Natural killer cell (primary cell): ENCODE measurements around the gene SFR1. TPM values are rescaled to one million over a fixed set of nuclear protein-coding genes. Genes with fewer than 3 reads are reported as not detected.

ENCODE experiments used
- ATAC-seq, 3 donors: fragments of 150-1000 bp in 2 of 3; fragments of 200-7000 bp in 1 of 3; cut with Tn5 transposase; 1 replicate in 1 of 3; 2 replicates in 2 of 3; pipeline ENCODE4 v1.10.0; 2021; ENCODE audit warnings: mild to moderate bottlenecking in 2 of 3, moderate library complexity in 2 of 3
- DNase-seq, 2 donors: peaks; one replicate each; pipeline versions ENCODE4 v3.0.0 to v3.0.0-alpha.2; 2013 to 2021; ENCODE audit warnings: mixed read lengths in 1 of 2
- H3K27ac ChIP-seq: one replicate; pipeline ENCODE4 v1.5.1; 2013; ENCODE audit warnings: mild to moderate bottlenecking, low read length
- H3K27me3 ChIP-seq: one replicate; pipeline ENCODE4 v1.6.1; 2013; ENCODE audit warnings: low read length; ENCODE audit not compliant: control insufficient read depth, insufficient read depth
- H3K36me3 ChIP-seq: one replicate; pipeline ENCODE4 v1.6.1; 2013; ENCODE audit warnings: low read length; ENCODE audit not compliant: control insufficient read depth, insufficient read depth
- H3K4me1 ChIP-seq: one replicate; pipeline ENCODE4 v1.6.1; 2013; ENCODE audit warnings: low read length; ENCODE audit not compliant: control insufficient read depth, insufficient read depth
- H3K4me3 ChIP-seq: one replicate; pipeline ENCODE4 v1.5.1; 2013; ENCODE audit warnings: low read length
- H3K9me3 ChIP-seq: one replicate; pipeline ENCODE4 v1.6.1; 2013; ENCODE audit warnings: low read length; ENCODE audit not compliant: control insufficient read depth, insufficient read depth
- H3K27ac Mint-ChIP-seq, 2 donors: one replicate each; pipeline ENCODE4 v1.8.0; 2022; ENCODE audit warnings: mild to moderate bottlenecking in 2 of 2, mixed read lengths in 2 of 2, moderate library complexity in 1 of 2
- H3K27me3 Mint-ChIP-seq, 2 donors: one replicate each; pipeline ENCODE4 v1.8.0; 2022; ENCODE audit warnings: low read depth in 2 of 2, mixed read lengths in 2 of 2
- H3K36me3 Mint-ChIP-seq: one replicate; pipeline ENCODE4 v1.8.0; 2022; ENCODE audit warnings: mixed read lengths
- H3K4me1 Mint-ChIP-seq, 2 donors: one replicate each; pipeline ENCODE4 v1.8.0; 2022; ENCODE audit warnings: mixed read lengths in 2 of 2
- H3K4me3 Mint-ChIP-seq: one replicate; pipeline ENCODE4 v1.8.0; 2022; ENCODE audit warnings: mild to moderate bottlenecking, moderate library complexity, mixed read lengths
- H3K9me3 Mint-ChIP-seq, 2 donors: one replicate each; pipeline ENCODE4 v1.8.0; 2022; ENCODE audit warnings: mixed read lengths in 2 of 2
- CTCF ChIP-seq: fragments of 200-600 bp; IDR thresholded peaks from one replicate; pipeline ENCODE4 v1.8.0; 2022; ENCODE audit warnings: antibody characterized with exemption
- WGBS: methylation state at CpG from one replicate; pipeline ENCODE4 v1.1.7; 2013; ENCODE audit warnings: missing lambda C conversion rate; ENCODE audit not compliant: insufficient coverage; 5-methylcytosine and 5-hydroxymethylcytosine counted together
- intact Hi-C: fragments of 100-400 bp; cut with micrococcal nuclease; formaldehyde crosslinking; loops from one replicate; pipeline ENCODE4 v1.14.2; 2022
- total RNA-seq, 4 donors: library from RNA; stranded (reverse); fragments of 120-200 nt in 1 of 4; gene quantifications; one replicate each; pipeline versions ENCODE4 v1.2.3 to v1.2.4, GENCODE V29; 2013 to 2022

The SFR1 gene
- total RNA-seq, 3 donors from 2014 or later (not counting 1 experiment from before 2014, with no cell fraction given): 9.1 to 19.1 (median 18.3) TPM

- Mint-ChIP-seq H3K9me3 (no peaks in the 10 kb centered on the region), H3K36me3 (no peaks in the 10 kb centered on the region), H3K27ac (peak overlapping the region; percentile 98 to 99), H3K4me3 (peak overlapping the region; percentile 93), H3K4me1 (peaks cover 14% of the 10 kb centered on the region in 2 donors), H3K27me3 (no peaks in the 10 kb centered on the region)
- Histone ChIP-seq H3K4me3 (no peak overlapping the region), H3K4me1 (no peaks in the 10 kb centered on the region), H3K27me3 (no peaks in the 10 kb centered on the region), H3K27ac (no peak overlapping the region), H3K36me3 (peaks cover 2% of the 10 kb centered on the region), H3K9me3 (no peaks in the 10 kb centered on the region)
- ATAC-seq (no peak), DNase-seq (peak in 1 of 2 donors; percentile 39)
- no CpG with 5 or more reads among the region's 1 CpG for WGBS
- intact Hi-C loops: loop anchor here (5.0 kb wide), 3 partner anchors 141 to 214 kb away; partner anchors contain the start of genes GSTO2 and ITPRIP
- TF ChIP-seq CTCF: no peak
Measured at GRCh38 chr10:104123397-104123796, 1.4 kb downstream of the SFR1 start.

GRCh38 chr10:104127411-104127810 is 5.4 kb downstream of the SFR1 start:
- H3K27me3 ChIP-seq: no peaks in the 10 kb centered on the region
- H3K27ac Mint-ChIP-seq: no peak overlapping the region
- peak in 2 of 3 donors; percentile 34 to 35 for ATAC-seq
- H3K36me3 Mint-ChIP-seq: no peaks in the 10 kb centered on the region
- H3K36me3 ChIP-seq: peaks cover 2% of the 10 kb centered on the region
- no peaks in the 10 kb centered on the region for H3K4me1 ChIP-seq
- H3K4me1 Mint-ChIP-seq: peaks cover 4 to 7% of the 10 kb centered on the region in 2 donors
- H3K4me3 ChIP-seq: no peak overlapping the region
- no peak overlapping the region for H3K4me3 Mint-ChIP-seq
- no peak for TF ChIP-seq CTCF
- peak in 1 of 2 donors; percentile 42 for DNase-seq
- no peaks in the 10 kb centered on the region for H3K27me3 Mint-ChIP-seq
- intact Hi-C loops: no loop called here
- WGBS: 89% methylated on average over 2 of the region's 2 CpGs
- H3K27ac ChIP-seq: no peak overlapping the region
- H3K9me3 ChIP-seq: no peaks in the 10 kb centered on the region
- H3K9me3 Mint-ChIP-seq: no peaks in the 10 kb centered on the region

- no peak for TF ChIP-seq CTCF
- Mint-ChIP-seq H3K4me3 (no peak overlapping the region), H3K27me3 (peaks cover 0 to 6% of the 10 kb centered on the region in 2 donors), H3K27ac (no peak overlapping the region), H3K36me3 (no peaks in the 10 kb centered on the region), H3K9me3 (no peaks in the 10 kb centered on the region), H3K4me1 (peaks cover 0 to 2% of the 10 kb centered on the region in 2 donors)
- no peak overlapping the region for H3K27ac ChIP-seq
- ATAC-seq (no peak), DNase-seq (no peak)
- no peak overlapping the region for H3K4me3 ChIP-seq
- 85% methylated on average over 2 of the region's 2 CpGs for WGBS
- no peaks in the 10 kb centered on the region for H3K27me3 ChIP-seq
- intact Hi-C loops: no loop called here
- H3K4me1 ChIP-seq: no peaks in the 10 kb centered on the region
- peaks cover 2% of the 10 kb centered on the region for H3K36me3 ChIP-seq
- no peaks in the 10 kb centered on the region for H3K9me3 ChIP-seq
Measured at GRCh38 chr10:104128214-104128613, 6.2 kb downstream of the SFR1 start.

DNA sequence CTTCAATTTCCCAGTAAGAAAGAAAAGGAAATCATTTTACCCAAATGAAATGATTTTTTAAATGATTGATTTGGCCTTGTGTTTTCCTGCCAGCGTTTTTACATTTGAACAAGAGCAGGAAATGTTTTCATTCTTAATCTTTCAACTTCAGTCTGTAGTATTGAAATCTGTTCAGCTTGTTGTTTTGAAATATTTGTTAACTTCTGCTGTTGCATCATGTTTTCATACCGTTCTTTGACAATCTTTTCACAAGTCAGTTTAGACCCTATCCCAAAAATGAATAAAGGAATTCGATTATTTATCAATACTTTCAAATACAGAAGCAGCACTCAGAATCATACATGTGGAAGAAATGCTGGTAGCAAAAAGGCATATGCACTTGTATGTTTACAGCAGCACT is 8.1 kb downstream of the SFR1 start:
- 56% methylated on average over 3 of the region's 3 CpGs for WGBS
- no peak overlapping the region for H3K4me3 ChIP-seq
- Mint-ChIP-seq H3K36me3 (no peaks in the 10 kb centered on the region), H3K27me3 (peaks cover 10 to 16% of the 10 kb centered on the region in 2 donors), H3K9me3 (no peaks in the 10 kb centered on the region), H3K27ac (no peak overlapping the region), H3K4me1 (no peaks in the 10 kb centered on the region), H3K4me3 (no peak overlapping the region)
- H3K36me3 ChIP-seq: peaks cover 2% of the 10 kb centered on the region
- ATAC-seq (no peak), DNase-seq (no peak)
- no peaks in the 10 kb centered on the region for H3K9me3 ChIP-seq
- H3K27ac ChIP-seq: no peak overlapping the region
- H3K27me3 ChIP-seq: no peaks in the 10 kb centered on the region
- H3K4me1 ChIP-seq: no peaks in the 10 kb centered on the region
- intact Hi-C loops: no loop called here
- TF ChIP-seq CTCF: no peak
